Astrocyte of the cerebellum (primary cell): ENCODE measurements around the gene DNAJA2.
"Not testable (repeated sequence)": the region's sequence is repeated elsewhere in the genome, so short reads cannot be mapped to it uniquely, and the experiment has no call there.

Source experiments
- DNase-seq: peaks from one replicate; pipeline ENCODE4 v3.0.0-alpha.2; 2011; ENCODE audit warnings: low read depth
- H3K4me3 ChIP-seq: 2 replicates; pipeline ENCODE4 v1.5.1; 2011; ENCODE audit warnings: mild to moderate bottlenecking, low read depth, low read length, moderate library complexity
- CTCF ChIP-seq: IDR thresholded peaks from 2 replicates; pipeline ENCODE4 v1.5.1; 2012; ENCODE audit warnings: low read length, low read depth, moderate library complexity, mild to moderate bottlenecking; ENCODE audit errors: missing control alignments
- in situ Hi-C: cut with HindIII; loops from 2 replicates; pipeline ENCODE4 v1.10.0; 2017; ENCODE audit warnings: low sequenced_read_pairs

Gene DNAJA2

GRCh38 chr16:46950009-46950408 is 23.5 kb downstream of the DNAJA2 start:
- no peak for DNase-seq
- H3K4me3 ChIP-seq: no peak overlapping the region
- in situ Hi-C loops: loop anchor here (10.0 to 25.0 kb wide), 3 partner anchors 85 to 1687 kb away; partner anchors contain the start of gene ABCC12
- no peak for TF ChIP-seq CTCF

DNA sequence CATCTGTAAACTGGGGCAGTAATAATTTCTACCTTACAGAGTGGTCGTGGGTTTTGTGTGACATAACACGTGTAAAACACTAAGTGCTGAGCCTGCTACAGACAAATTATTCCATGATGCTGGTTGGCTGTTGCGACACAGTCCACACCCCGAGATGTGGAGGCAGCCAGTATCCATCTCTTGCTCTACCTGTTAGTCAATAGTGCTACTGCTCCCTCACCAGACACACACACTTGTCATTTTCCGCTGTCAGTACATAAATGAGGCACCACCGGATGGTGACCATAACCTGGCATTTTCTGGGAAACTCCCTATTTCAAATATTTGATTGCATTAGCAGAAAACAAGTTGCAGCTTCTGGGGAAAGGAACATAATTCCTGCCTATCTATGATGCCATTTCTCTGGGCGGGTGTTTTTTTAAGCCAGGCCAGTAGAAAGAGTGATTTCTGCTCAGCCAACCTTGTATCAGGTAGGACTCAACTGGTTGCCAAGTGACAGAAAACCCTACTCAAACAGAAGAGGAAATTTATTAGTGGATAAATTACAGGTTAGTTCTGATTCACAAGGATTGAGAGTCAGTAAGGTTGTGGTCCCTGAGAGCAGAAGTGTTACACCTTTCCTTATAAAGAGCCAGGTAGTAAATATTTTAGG is 24.1 kb downstream of the DNAJA2 start:
- no peak for DNase-seq

DNA sequence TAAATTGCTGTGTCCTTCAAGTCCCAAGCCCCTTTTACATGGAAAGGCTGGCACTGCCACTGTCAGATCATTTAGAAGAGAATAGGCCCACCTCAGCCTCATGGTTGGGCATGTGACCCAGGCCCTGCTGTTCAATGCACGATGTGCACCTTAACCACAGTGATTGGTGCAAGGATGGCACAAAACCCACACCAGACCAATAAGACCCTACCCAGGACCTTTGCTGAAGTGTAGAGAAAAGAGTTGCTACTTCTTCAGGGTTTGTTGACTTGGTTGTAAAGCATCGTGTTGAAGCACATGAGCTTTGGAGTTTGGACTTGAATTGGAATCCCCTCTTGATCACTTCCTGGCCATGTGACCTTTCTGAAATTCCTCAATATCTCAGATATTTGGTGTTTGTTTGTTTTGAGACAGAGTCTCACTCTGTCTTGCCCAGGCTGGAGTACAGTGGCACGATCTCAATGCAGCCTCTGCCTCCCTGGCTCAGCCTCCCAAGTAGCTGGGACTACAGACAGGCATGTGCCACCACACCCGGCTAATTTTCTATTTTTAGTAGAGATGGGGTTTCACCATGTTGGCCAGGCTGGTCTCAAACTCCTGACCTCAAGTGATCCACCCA is 24.8 kb downstream of the DNAJA2 start:
- TF ChIP-seq CTCF: no peak
- no peak for DNase-seq
- H3K4me3 ChIP-seq: no peak overlapping the region
- in situ Hi-C loops: no loop called here

More for the DNA sequence above, 24.1 kb downstream of the DNAJA2 start:
- no peak overlapping the region for H3K4me3 ChIP-seq
- in situ Hi-C loops: no loop called here
- TF ChIP-seq CTCF: no peak

DNA sequence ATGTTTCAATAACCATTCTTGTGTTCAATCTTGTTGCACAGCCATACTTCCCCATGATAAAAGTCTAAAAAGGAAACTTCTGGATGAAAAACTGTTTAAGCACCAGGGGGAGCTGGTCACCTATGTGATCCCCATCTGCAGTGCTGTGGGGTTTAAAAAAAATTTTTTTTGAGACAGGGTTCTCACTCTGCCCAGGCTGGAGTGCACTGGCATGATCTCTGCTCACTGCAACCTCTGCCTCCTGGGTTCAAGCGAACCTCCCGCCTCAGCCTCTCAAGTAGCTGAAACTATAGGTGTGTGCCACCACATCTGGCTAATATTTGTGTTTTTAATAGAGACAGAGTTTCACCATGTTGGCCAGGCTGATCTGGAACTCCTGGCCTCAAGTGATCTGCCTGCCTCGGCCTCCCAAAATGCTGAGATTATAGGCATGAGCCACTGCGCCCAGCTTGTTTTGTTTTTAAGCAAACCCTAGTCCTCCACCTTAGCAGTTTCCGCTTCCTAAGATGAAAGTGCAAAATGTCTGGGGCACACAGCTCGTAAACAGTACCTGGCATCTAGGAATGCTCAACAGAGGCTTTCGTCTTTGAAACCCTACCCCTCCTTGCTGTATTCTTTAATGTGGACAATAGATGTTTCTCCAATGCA is 25.4 kb downstream of the DNAJA2 start:
- TF ChIP-seq CTCF: peak; percentile 65
- peak; percentile 9 for DNase-seq
- H3K4me3 ChIP-seq: no peak overlapping the region
- in situ Hi-C loops: no loop called here

- H3K4me3 ChIP-seq, in situ Hi-C loops, DNase-seq: not testable (repeated sequence)
Measured at GRCh38 chr16:46944713-46945112, 28.8 kb downstream of the DNAJA2 start.

GRCh38 chr16:46937536-46937935 is 35.9 kb downstream of the DNAJA2 start:
- in situ Hi-C loops: no loop called here

More at GRCh38 chr16:46937536-46937935, 35.9 kb downstream of the DNAJA2 start:
- DNase-seq: no peak
- no peak overlapping the region for H3K4me3 ChIP-seq
- TF ChIP-seq CTCF: no peak
